HepG2 (cell line): ENCODE results near the gene CD7. TPM values are rescaled to one million over a fixed set of nuclear protein-coding genes. Genes with fewer than 3 reads are reported as not detected.

Experiments used
- ARID4A ChIP-seq: sonication (generic); formaldehyde crosslinking; IDR thresholded peaks from 2 replicates; pipeline ENCODE4 v1.5.0; 2020; ENCODE audit warnings: mild to moderate bottlenecking, missing genetic modification reagents, borderline replicate concordance
- ARNTL ChIP-seq: sonication (generic); formaldehyde crosslinking; IDR thresholded peaks from 2 replicates; pipeline ENCODE4 v1.4.0; 2020; ENCODE audit warnings: mild to moderate bottlenecking, missing genetic modification reagents
- ELF4 ChIP-seq: sonication (generic); formaldehyde crosslinking; IDR thresholded peaks from 2 replicates; pipeline ENCODE4 v1.5.0; 2020; ENCODE audit warnings: missing genetic modification reagents, mild to moderate bottlenecking, moderate library complexity, borderline replicate concordance
- HDAC2 ChIP-seq: sonication (generic); formaldehyde crosslinking; IDR thresholded peaks from 2 replicates; pipeline ENCODE4 v1.4.0; 2020; ENCODE audit warnings: missing genetic modification reagents
- JUND ChIP-seq: sonication (generic); formaldehyde crosslinking; IDR thresholded peaks from 2 replicates; pipeline ENCODE4 v1.8.0; 2022; ENCODE audit warnings: mild to moderate bottlenecking, missing genetic modification reagents
- KAT7 ChIP-seq: IDR thresholded peaks from 2 replicates; pipeline ENCODE4 v1.6.1; 2018; ENCODE audit warnings: borderline replicate concordance, missing compliant biosample characterization
- RELA ChIP-seq: sonication (generic); formaldehyde crosslinking; IDR thresholded peaks from 2 replicates; pipeline ENCODE4 v1.4.0; 2020; ENCODE audit warnings: missing genetic modification reagents
- ZFP91 ChIP-seq: sonication (generic); formaldehyde crosslinking; IDR thresholded peaks from 2 replicates; pipeline ENCODE4 v1.9.0; 2022; ENCODE audit warnings: missing genetic modification reagents, mild to moderate bottlenecking, borderline replicate concordance
- ZNF124 ChIP-seq: sonication (generic); formaldehyde crosslinking; IDR thresholded peaks from 2 replicates; pipeline ENCODE4 v1.4.0; 2020; ENCODE audit warnings: missing genetic modification reagents
- ZNF414 ChIP-seq: sonication (generic); formaldehyde crosslinking; IDR thresholded peaks from 2 replicates; pipeline ENCODE4 v1.5.0; 2020; ENCODE audit warnings: missing genetic modification reagents
- ZNF468 ChIP-seq: sonication (generic); formaldehyde crosslinking; IDR thresholded peaks from 2 replicates; pipeline ENCODE4 v1.8.0; 2022; ENCODE audit warnings: mild to moderate bottlenecking, moderate library complexity, missing genetic modification reagents
- ZNF761 ChIP-seq: sonication (generic); formaldehyde crosslinking; conservative IDR thresholded peaks from 2 replicates; pipeline ENCODE4 v1.4.0; 2020; ENCODE audit warnings: mild to moderate bottlenecking, missing genetic modification reagents
- ZNF770 ChIP-seq: sonication (generic); formaldehyde crosslinking; IDR thresholded peaks from 2 replicates; pipeline ENCODE4 v1.5.0; 2020; ENCODE audit warnings: mild to moderate bottlenecking, missing genetic modification reagents
- ZNF773 ChIP-seq: sonication (generic); formaldehyde crosslinking; IDR thresholded peaks from 2 replicates; pipeline ENCODE4 v1.4.0; 2020; ENCODE audit warnings: missing genetic modification reagents, borderline replicate concordance
- ZNF788 ChIP-seq: sonication (generic); formaldehyde crosslinking; IDR thresholded peaks from 2 replicates; pipeline ENCODE4 v1.5.0; 2020; ENCODE audit warnings: mild to moderate bottlenecking, missing genetic modification reagents, borderline replicate concordance
- ZUFSP ChIP-seq: sonication (generic); formaldehyde crosslinking; IDR thresholded peaks from 2 replicates; pipeline ENCODE4 v1.9.0; 2021; ENCODE audit warnings: missing genetic modification reagents, mild to moderate bottlenecking, borderline replicate concordance
- polyA plus RNA-seq, 8 experiments: library from polyadenylated mRNA; depleted of rRNA in 3 of 8; stranded (reverse) in 7 of 8; unstranded in 1 of 8; fragments of >200 nt; fragmentation: Illumina TruSeq in 4 of 8; extraction: Trizol in 4 of 8; gene quantifications; 2 replicates each; pipeline versions ENCODE4 v1.2.1 to v1.2.3, GENCODE V29; 2011 to 2016; ENCODE audit warnings: low read depth in 4 of 8, missing spikeins in 1 of 8, mixed read lengths in 1 of 8; ENCODE audit not compliant: insufficient read depth in 1 of 8
- total RNA-seq, 5 experiments: library from RNA; depleted of rRNA; stranded (reverse); fragments of >200 nt; fragmentation: Illumina TruSeq; extraction: Trizol; gene quantifications; 2 replicates each; pipeline ENCODE4 v1.2.3, GENCODE V29; 2016; ENCODE audit warnings: low read depth in 1 of 5

The CD7 gene
- total and polyA plus RNA-seq, 2 of the 13 experiments (the other 11 are each of a cell fraction or from before 2014, with no cell fraction given): 67.6 to 76.4 TPM

- TF ChIP-seq ZNF414 (CRISPR knock-in tag): 0 out of 2 replicates have a peak, but pooled peaks have one; percentile 17
- TF ChIP-seq ZNF761 (CRISPR knock-in tag): peak; percentile 88; the same call in 1 of the 2 replicates
- 0 out of 2 replicates have a peak, but pooled peaks have one; percentile 29 for TF ChIP-seq ZNF770 (CRISPR knock-in tag)
- TF ChIP-seq ZNF773: 0 out of 2 replicates have a peak, but pooled peaks have one; percentile 25
- peak; percentile 71; the same call in 1 of the 2 replicates for TF ChIP-seq ZFP91 (CRISPR knock-in tag)
- TF ChIP-seq ZUFSP (CRISPR knock-in tag): no peak
- no peak for TF ChIP-seq ELF4 (CRISPR knock-in tag)
- 0 out of 2 replicates have a peak, but pooled peaks have one; percentile 13 for TF ChIP-seq JUND (CRISPR knock-in tag)
- peak; percentile 59 for TF ChIP-seq ARNTL (CRISPR knock-in tag)
- TF ChIP-seq ARID4A (CRISPR knock-in tag): peak; percentile 52; the same call in 1 of the 2 replicates
- peak; percentile 73; the same call in 1 of the 2 replicates for TF ChIP-seq RELA
- TF ChIP-seq KAT7 (CRISPR knock-in tag): peak; percentile 74; the same call in 1 of the 2 replicates
- TF ChIP-seq ZNF788 (CRISPR knock-in tag): peak; percentile 29; the same call in 1 of the 2 replicates
- TF ChIP-seq HDAC2 (CRISPR knock-in tag): peak; percentile 32; the same call in 1 of the 2 replicates
- 0 out of 2 replicates have a peak, but pooled peaks have one; percentile 38 for TF ChIP-seq ZNF124
- peak; percentile 68; the same call in 1 of the 2 replicates for TF ChIP-seq ZNF468 (CRISPR knock-in tag)
Observed at GRCh38 chr17:82320956-82321927, 3.8 kb upstream of the CD7 start (continued).
